ENCODE measurements around the gene TUBB4A. TPM values are rescaled to one million over a fixed set of nuclear protein-coding genes. Genes with fewer than 3 reads are reported as not detected.

Gene TUBB4A
- total and polyA plus RNA-seq, 2 of the 8 experiments (the other 6 are each of a cell fraction or from before 2014, with no cell fraction given): 16.8 to 30.4 TPM

DNA sequence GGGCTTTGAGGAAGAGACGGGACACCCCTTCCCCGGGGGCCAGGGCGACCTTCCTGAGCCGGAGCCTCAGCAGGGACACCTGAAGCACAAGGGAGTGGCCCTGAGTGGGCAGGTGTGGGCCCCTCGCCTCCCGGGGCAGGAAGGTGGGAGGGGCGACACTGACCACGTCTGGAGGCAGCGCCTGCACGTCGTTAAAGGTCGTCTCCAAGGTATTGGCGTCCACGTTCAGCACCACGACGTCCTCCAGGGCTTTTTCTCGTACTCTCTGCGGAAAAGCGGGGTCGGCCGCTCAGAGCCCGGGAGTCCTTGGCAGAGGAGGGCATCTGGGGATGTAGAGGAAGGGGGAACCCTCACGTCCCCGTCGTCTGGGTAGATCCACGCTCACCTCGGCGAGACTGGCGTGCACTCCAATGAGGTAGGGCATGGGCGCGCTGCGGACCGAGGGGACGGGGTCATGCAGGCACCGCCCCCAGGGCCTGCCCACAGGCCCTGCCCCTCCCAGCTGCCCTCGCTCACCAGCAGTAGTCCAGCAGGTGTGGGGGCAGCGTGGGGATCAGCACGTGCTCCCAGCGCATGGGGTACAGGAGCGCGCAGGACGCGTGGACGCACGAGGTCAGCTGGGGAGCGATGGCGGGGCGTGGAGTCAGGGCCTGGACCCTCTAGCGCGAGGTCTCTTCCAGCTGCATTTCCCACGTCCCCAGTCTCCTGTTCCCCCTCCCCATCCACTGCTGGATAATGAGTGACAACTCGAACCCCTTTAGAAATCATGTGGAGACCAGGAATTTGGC is 26.6 kb downstream of the TUBB4A start:
- Histone ChIP-seq H2BK20ac (ENCODE audit: low read length) (no peak overlapping the region), H4K8ac (ENCODE audit: extremely low read depth, insufficient read depth, low read length) (no peak overlapping the region), H3K23ac (ENCODE audit: insufficient read length) (no peak overlapping the region), H3K4ac (replicated peaks; ENCODE audit: insufficient read length, low read depth, low read length) (no peak overlapping the region), H3K4me3 (ENCODE audit: extremely low read depth in 1 of 4, insufficient read depth in 2 of 4, low read depth in 3 of 4, low read length in 4 of 4) (peak overlapping the region; percentile 41 to 71 (median 61)), H4K91ac (replicated peaks; ENCODE audit: insufficient read length, low read length) (peak overlapping the region; percentile 38), H3K4me2 (ENCODE audit: insufficient read depth in 1 of 2, low read depth in 2 of 2, low read length in 2 of 2) (peak overlapping the region; percentile 85 to 99), H3K79me2 (ENCODE audit: control insufficient read depth in 1 of 2, insufficient read depth in 2 of 2, low read length in 2 of 2) (no peaks in the 10 kb centered on the region), H2BK5ac (ENCODE audit: low read depth, low read length) (0 out of 2 replicates have a peak overlapping the region, but pooled peaks have one; percentile 18), H2AFZ (ENCODE audit: low read length) (peak overlapping the region; percentile 96), H3K9me3 (ENCODE audit: insufficient read depth in 2 of 2, low read depth in 1 of 2, low read length in 1 of 2) (no peaks in the 10 kb centered on the region), H3K4me1 (replicated peaks in 1 of 4; ENCODE audit: control insufficient read depth in 3 of 4, insufficient read depth in 4 of 4, low read length in 3 of 4) (peaks cover 0 to 12% (median 4%) of the 10 kb centered on the region in 4 experiments; a peak in 5 of 7 replicates), H3K27ac (ENCODE audit: low read depth, low read length) (no peak overlapping the region), H2BK12ac (ENCODE audit: low read depth, low read length) (peak overlapping the region; percentile 92; the same call in 1 of the 2 replicates), H3K56ac (replicated peaks; ENCODE audit: insufficient read length, low read depth, low read length) (no peak overlapping the region), H2AK5ac (ENCODE audit: low read depth, low read length) (no peak overlapping the region), H3K27me3 (replicated peaks in 1 of 4; ENCODE audit: control insufficient read depth in 3 of 4, extremely low read depth in 1 of 4, insufficient read depth in 3 of 4, low read length in 3 of 4) (peaks cover 0 to 16% (median 9%) of the 10 kb centered on the region in 4 experiments; a peak in 6 of 7 replicates), H3K14ac (ENCODE audit: insufficient read length) (no peak overlapping the region), H3K9ac (replicated peaks in 1 of 4; ENCODE audit: extremely low read depth in 1 of 4, low read depth in 3 of 4, low read length in 3 of 4) (peak overlapping the region in 2 of 4 experiments; percentile 7 to 29; a peak in 2 of 7 replicates), H4K5ac (ENCODE audit: insufficient read length, low read depth, low read length) (no peak overlapping the region), H2BK120ac (replicated peaks; ENCODE audit: low read depth, low read length) (no peak overlapping the region), H4K20me1 (replicated peaks in 1 of 2; ENCODE audit: control insufficient read depth in 1 of 2, insufficient read depth in 2 of 2, low read length in 2 of 2) (peaks cover 0 to 3% of the 10 kb centered on the region in 2 experiments), H3K23me2 (ENCODE audit: low read depth, low read length) (peaks cover 16% of the 10 kb centered on the region), H3K18ac (ENCODE audit: extremely low read depth, low read length) (peak overlapping the region; percentile 44; the same call in 1 of the 2 replicates), H3K36me3 (ENCODE audit: control insufficient read depth in 2 of 4, insufficient read depth in 4 of 4, low read length in 3 of 4) (no peaks in the 10 kb centered on the region), H2BK15ac (ENCODE audit: low read length) (peak overlapping the region; percentile 75; the same call in 1 of the 2 replicates), H3K79me1 (ENCODE audit: low read depth, low read length) (no peaks in the 10 kb centered on the region)
- DNase-seq (ENCODE audit: low read depth in 1 of 2, low spot score in 2 of 2) (peak in 1 of 2 experiments; percentile 82), FAIRE-seq (no peak)
- WGBS, 2 experiments (ENCODE audit: extremely low coverage in 1 of 2, insufficient coverage in 1 of 2, insufficient read length in 1 of 2, insufficient replicate concordance in 2 of 2, low coverage in 1 of 2, low lambda C conversion rate in 2 of 2, missing lambda C conversion rate in 1 of 2): 5% methylated on average over 42 of the region's 52 CpGs; no CpG with 5 or more reads in 1 of the 2 experiments
- POLR2A ChIA-PET (ENCODE audit: partially characterized antibody): interaction anchor here (1.0 to 1.6 kb wide), 8 partner anchors 9 to 114 kb away, joined by 3 to 9 read pairs (median 4); partner anchors contain the start of genes CRB3 and KHSRP
- CTCF ChIA-PET (ENCODE audit: partially characterized antibody): interaction anchor here (0.7 to 1.7 kb wide), 5 partner anchors 13 to 256 kb away, joined by 3 to 6 read pairs (median 5); partner anchors contain the start of genes SLC25A23 and TUBB4A
- 0 out of 2 replicates have a peak, but pooled peaks have one; percentile 23 for TF ChIP-seq PHF8 (conservative IDR thresholded peaks at IDR 0.05; ENCODE audit: low read depth, low read length)
- no peak for TF ChIP-seq CBX8 (IDR thresholded peaks at IDR 0.05; ENCODE audit: borderline replicate concordance, low read depth, low read length)
- TF ChIP-seq SIN3A (conservative IDR thresholded peaks at IDR 0.05 in 1 of 2, IDR thresholded peaks at IDR 0.05 in 1 of 2; ENCODE audit: low read depth in 1 of 2, low read length in 2 of 2): peak; percentile 34 to 55; a peak in 1 of 4 replicates
- TF ChIP-seq TEAD4 (IDR thresholded peaks at IDR 0.05; ENCODE audit: low read depth, low read length): no peak
- TF ChIP-seq SIX5 (IDR thresholded peaks at IDR 0.05; ENCODE audit: low read depth, low read length): no peak
- TF ChIP-seq, protein P1, sequence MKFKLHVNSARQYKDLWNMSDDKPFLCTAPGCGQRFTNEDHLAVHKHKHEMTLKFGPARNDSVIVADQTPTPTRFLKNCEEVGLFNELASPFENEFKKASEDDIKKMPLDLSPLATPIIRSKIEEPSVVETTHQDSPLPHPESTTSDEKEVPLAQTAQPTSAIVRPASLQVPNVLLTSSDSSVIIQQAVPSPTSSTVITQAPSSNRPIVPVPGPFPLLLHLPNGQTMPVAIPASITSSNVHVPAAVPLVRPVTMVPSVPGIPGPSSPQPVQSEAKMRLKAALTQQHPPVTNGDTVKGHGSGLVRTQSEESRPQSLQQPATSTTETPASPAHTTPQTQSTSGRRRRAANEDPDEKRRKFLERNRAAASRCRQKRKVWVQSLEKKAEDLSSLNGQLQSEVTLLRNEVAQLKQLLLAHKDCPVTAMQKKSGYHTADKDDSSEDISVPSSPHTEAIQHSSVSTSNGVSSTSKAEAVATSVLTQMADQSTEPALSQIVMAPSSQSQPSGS (IDR thresholded peaks at IDR 0.05; ENCODE audit: low read length): no peak
- peak in 1 of 2 experiments; percentile 18; a peak in 1 of 3 replicates for TF ChIP-seq POLR2A (IDR thresholded peaks at IDR 0.05; ENCODE audit: control extremely low read depth in 1 of 2, low read depth in 2 of 2, low read length in 2 of 2)
- no peak for TF ChIP-seq NANOG (IDR thresholded peaks at IDR 0.05; ENCODE audit: insufficient read depth, low read depth, low read length, poor library complexity, severe bottlenecking)

Data from H1 (cell line).